ENCODE measurements around the gene ITGB3. TPM values are rescaled to one million over a fixed set of nuclear protein-coding genes. Genes with fewer than 3 reads are reported as not detected.

Gene ITGB3
- total RNA-seq, 1 experiment from 2014 or later = not detected

GRCh38 chr17:47292206-47292605 lies 38.6 kb downstream of the ITGB3 start:
- intact Hi-C loops (cut with micrococcal nuclease) = no loop called here
- Histone ChIP-seq H3K27me3 (ENCODE audit: insufficient read depth, low read length) (no peaks in the 10 kb centered on the region), H3K36me3 (ENCODE audit: control insufficient read depth in 1 of 2, insufficient read depth in 2 of 2, low read length in 2 of 2) (no peaks in the 10 kb centered on the region), H3K9me2 (ENCODE audit: insufficient read depth) (no peaks in the 10 kb centered on the region), H4K20me1 (ENCODE audit: insufficient read depth) (no peaks in the 10 kb centered on the region), H3K4me3 (replicated peaks in 1 of 2; ENCODE audit: low read depth in 1 of 2, low read length in 2 of 2) (no peak overlapping the region), H3K9me3 (ENCODE audit: control insufficient read depth in 1 of 2, insufficient read depth in 1 of 2, low read depth in 1 of 2, low read length in 2 of 2) (no peaks in the 10 kb centered on the region), H3K79me2 (ENCODE audit: insufficient read depth, low read length) (no peaks in the 10 kb centered on the region), H3K4me1 (ENCODE audit: control insufficient read depth in 1 of 2, insufficient read depth in 2 of 2, low read length in 2 of 2) (peaks cover 5 to 11% of the 10 kb centered on the region in 2 experiments; a peak in 3 of 4 replicates), H2AFZ (ENCODE audit: low read depth, low read length, poor library complexity, severe bottlenecking) (no peak overlapping the region), H3K4me2 (ENCODE audit: low read length) (no peak overlapping the region), H3K27ac (ENCODE audit: low read depth, low read length) (no peak overlapping the region), H3K9ac (ENCODE audit: low read length) (no peak overlapping the region)
- CTCF ChIA-PET = no interaction called here
- DNase-seq (ENCODE audit: low read depth, low spot score) (no peak), ATAC-seq (no peak)
- BruUV-seq (replicated peaks) = no TSS peak
- RAD21 ChIA-PET (ENCODE audit: low non-redundant PET in 1 of 2, low total read pairs in 2 of 2, uncharacterized antibody in 2 of 2, unreplicated experiment in 2 of 2) = no interaction called here
- POLR2A ChIA-PET = no interaction called here
- TF ChIP-seq ZFX (IDR thresholded peaks at IDR 0.05) (no peak), SIN3A (IDR thresholded peaks at IDR 0.05; ENCODE audit: low read depth) (no peak), FOSL1 (IDR thresholded peaks at IDR 0.05; ENCODE audit: low read depth) (no peak), POLR2A (IDR thresholded peaks at IDR 0.05; ENCODE audit: borderline replicate concordance, extremely low read depth, insufficient read depth, insufficient read length) (no peak), ZBTB33 (IDR thresholded peaks at IDR 0.05; ENCODE audit: extremely low read depth, insufficient replicate concordance, low read length) (no peak)

- BruUV-seq (replicated peaks) = no TSS peak
- ChIA-PET CTCF (no interaction called here), POLR2A (no interaction called here), RAD21 (ENCODE audit: low non-redundant PET in 1 of 2, low total read pairs in 2 of 2, uncharacterized antibody in 2 of 2, unreplicated experiment in 2 of 2) (no interaction called here)
- DNase-seq (ENCODE audit: low read depth, low spot score) (no peak), ATAC-seq (no peak)
- H3K9me2 ChIP-seq (ENCODE audit: insufficient read depth) = no peaks in the 10 kb centered on the region
- no peaks in the 10 kb centered on the region for H3K36me3 ChIP-seq (ENCODE audit: control insufficient read depth in 1 of 2, insufficient read depth in 2 of 2, low read length in 2 of 2)
- H2AFZ ChIP-seq (ENCODE audit: low read depth, low read length, poor library complexity, severe bottlenecking) = no peak overlapping the region
- intact Hi-C loops (cut with micrococcal nuclease) = no loop called here
- no peak overlapping the region for H3K27ac ChIP-seq (ENCODE audit: low read depth, low read length)
- H3K4me3 ChIP-seq (replicated peaks in 1 of 2; ENCODE audit: low read depth in 1 of 2, low read length in 2 of 2) = no peak overlapping the region
- no peaks in the 10 kb centered on the region for H3K4me1 ChIP-seq (ENCODE audit: control insufficient read depth in 1 of 2, insufficient read depth in 2 of 2, low read length in 2 of 2)
- no peaks in the 10 kb centered on the region for H4K20me1 ChIP-seq (ENCODE audit: insufficient read depth)
- H3K79me2 ChIP-seq (ENCODE audit: insufficient read depth, low read length) = no peaks in the 10 kb centered on the region
- H3K4me2 ChIP-seq (ENCODE audit: low read length) = no peak overlapping the region
- no peak overlapping the region for H3K9ac ChIP-seq (ENCODE audit: low read length)
- no peaks in the 10 kb centered on the region for H3K9me3 ChIP-seq (ENCODE audit: control insufficient read depth in 1 of 2, insufficient read depth in 1 of 2, low read depth in 1 of 2, low read length in 2 of 2)
- no peaks in the 10 kb centered on the region for H3K27me3 ChIP-seq (ENCODE audit: insufficient read depth, low read length)
- TF ChIP-seq SIN3A (IDR thresholded peaks at IDR 0.05; ENCODE audit: low read depth) = no peak
- TF ChIP-seq CEBPB (IDR thresholded peaks at IDR 0.05; ENCODE audit: low read depth) = no peak
- no peak for TF ChIP-seq MAX (IDR thresholded peaks at IDR 0.05)
- no peak for TF ChIP-seq EZH2 (IDR thresholded peaks at IDR 0.05)
- TF ChIP-seq ZFX (IDR thresholded peaks at IDR 0.05) = no peak
- no peak for TF ChIP-seq ZBTB33 (IDR thresholded peaks at IDR 0.05; ENCODE audit: extremely low read depth, insufficient replicate concordance, low read length)
- TF ChIP-seq FOSL1 (IDR thresholded peaks at IDR 0.05; ENCODE audit: low read depth) = no peak
- no peak for TF ChIP-seq POLR2AphosphoS5 (IDR thresholded peaks at IDR 0.05; ENCODE audit: low read depth, low read length)
- no peak for TF ChIP-seq REST (IDR thresholded peaks at IDR 0.05; ENCODE audit: low read depth)
- TF ChIP-seq RAD21 (IDR thresholded peaks at IDR 0.05; ENCODE audit: low read depth) = no peak
Measured at GRCh38 chr17:47295037-47295873, 41.6 kb downstream of the ITGB3 start.

Measured in HCT116 (cell line).